Mesodermal cell (in vitro differentiated cells): Measurements from ENCODE around the gene TMTC4.
"Not testable (repeated sequence)": the region's sequence is repeated elsewhere in the genome, so short reads cannot be mapped to it uniquely, and the experiment has no call there.

Source experiments
- H3K27ac ChIP-seq: 2 replicates; pipeline ENCODE4 v1.7.0; 2013; ENCODE audit warnings: mild to moderate bottlenecking, low read depth, low read length, moderate library complexity; ENCODE audit not compliant: severe bottlenecking
- H3K36me3 ChIP-seq: 2 replicates; pipeline ENCODE4 v1.7.1; 2013; ENCODE audit warnings: mild to moderate bottlenecking, low read length, moderate library complexity; ENCODE audit not compliant: control insufficient read depth, insufficient read depth
- H3K4me1 ChIP-seq: one replicate; pipeline ENCODE4 v1.7.1; 2013; ENCODE audit warnings: mild to moderate bottlenecking, low read length; ENCODE audit not compliant: insufficient read depth, control insufficient read depth, poor library complexity, severe bottlenecking
- H3K4me3 ChIP-seq: 2 replicates; pipeline ENCODE4 v1.7.0; 2013; ENCODE audit warnings: low read length, control low read depth, mild to moderate bottlenecking; ENCODE audit not compliant: insufficient read depth, poor library complexity, severe bottlenecking; ENCODE audit errors: extremely low read depth
- H3K9me3 ChIP-seq: 2 replicates; pipeline ENCODE4 v1.7.1; 2013; ENCODE audit warnings: mild to moderate bottlenecking, low read length, moderate library complexity; ENCODE audit not compliant: control insufficient read depth
- WGBS, 2 experiments: methylation state at CpG; one replicate each; pipeline ENCODE4 v1.1.5; 2013; ENCODE audit warnings: missing lambda C conversion rate in 2 of 2; ENCODE audit not compliant: insufficient coverage in 2 of 2; 5-methylcytosine and 5-hydroxymethylcytosine counted together

TMTC4 gene

GRCh38 chr13:100689191-100689590 is 14.6 kb upstream of the TMTC4 start:
- WGBS, 2 experiments = 70 to 79% methylated on average over 1 of the region's 1 CpG
- Histone ChIP-seq H3K36me3 (no peaks in the 10 kb centered on the region), H3K4me3 (no peak overlapping the region), H3K4me1 (no peaks in the 10 kb centered on the region), H3K27ac (no peak overlapping the region), H3K9me3 (peaks cover 16% of the 10 kb centered on the region)

- WGBS, 2 experiments = 100% methylated on average over 1 of the region's 3 CpGs; no CpG with 5 or more reads in 1 of the 2 experiments
- H3K4me1 ChIP-seq = no peaks in the 10 kb centered on the region
- H3K4me3 ChIP-seq = no peak overlapping the region
- no peak overlapping the region for H3K27ac ChIP-seq
- H3K9me3 ChIP-seq = no peaks in the 10 kb centered on the region
- H3K36me3 ChIP-seq = no peaks in the 10 kb centered on the region
These were observed 5.5 kb upstream of the TMTC4 start for GRCh38 chr13:100680131-100680530.

- H3K27ac ChIP-seq, H3K4me1 ChIP-seq, H3K9me3 ChIP-seq, H3K4me3 ChIP-seq, H3K36me3 ChIP-seq: not testable (repeated sequence)
- 84 to 100% methylated on average over 2 of the region's 5 CpGs for WGBS, 2 experiments
These were observed 2.5 kb upstream of the TMTC4 start for GRCh38 chr13:100677128-100677527.

- peaks cover 4% of the 10 kb centered on the region for H3K4me1 ChIP-seq
- H3K4me3 ChIP-seq = peak overlapping the region; percentile 58
- H3K9me3 ChIP-seq = no peaks in the 10 kb centered on the region
- H3K36me3 ChIP-seq = peaks cover 3% of the 10 kb centered on the region
- WGBS, 2 experiments = 29 to 31% methylated on average over 11 to 13 of the region's 15 CpGs
- H3K27ac ChIP-seq = no peak overlapping the region
These were observed 1.1 kb upstream of the TMTC4 start for GRCh38 chr13:100675661-100676129.

- Histone ChIP-seq H3K4me3 (peak overlapping the region; percentile 58), H3K9me3 (no peaks in the 10 kb centered on the region), H3K27ac (peak overlapping the region; percentile 71), H3K36me3 (peaks cover 7% of the 10 kb centered on the region), H3K4me1 (peaks cover 4% of the 10 kb centered on the region)
- WGBS, 2 experiments = 0 to 1% methylated on average over 25 to 32 of the region's 67 CpGs
These were observed 471 bp upstream of the TMTC4 start for GRCh38 chr13:100674872-100675660.

- peaks cover 18% of the 10 kb centered on the region for H3K36me3 ChIP-seq
- peak overlapping the region; percentile 77 for H3K27ac ChIP-seq
- WGBS, 2 experiments = 0% methylated on average over 41 to 47 of the region's 86 CpGs
- peak overlapping the region; percentile 58 for H3K4me3 ChIP-seq
- H3K4me1 ChIP-seq = peaks cover 4% of the 10 kb centered on the region
- H3K9me3 ChIP-seq = no peaks in the 10 kb centered on the region
These were observed 653 bp downstream of the TMTC4 start for GRCh38 chr13:100673713-100674571.

- 13 to 17% methylated on average over 6 to 8 of the region's 11 CpGs for WGBS, 2 experiments
- no peaks in the 10 kb centered on the region for H3K9me3 ChIP-seq
- peak overlapping the region; percentile 77 for H3K27ac ChIP-seq
These were observed 1.3 kb downstream of the TMTC4 start for GRCh38 chr13:100673376-100673712.

GRCh38 chr13:100671389-100672182 is 3.0 kb downstream of the TMTC4 start:
- WGBS, 2 experiments = 84 to 97% methylated on average over 6 to 7 of the region's 11 CpGs
- Histone ChIP-seq H3K36me3 (peaks cover 39% of the 10 kb centered on the region), H3K27ac (no peak overlapping the region), H3K9me3 (no peaks in the 10 kb centered on the region), H3K4me1 (peaks cover 13% of the 10 kb centered on the region), H3K4me3 (no peak overlapping the region)

More at GRCh38 chr13:100673376-100673712, 1.3 kb downstream of the TMTC4 start:
- Histone ChIP-seq H3K4me3 (peak overlapping the region; percentile 50), H3K36me3 (peaks cover 24% of the 10 kb centered on the region), H3K4me1 (peaks cover 10% of the 10 kb centered on the region)

- WGBS, 2 experiments = 78 to 92% methylated on average over 2 to 3 of the region's 7 CpGs
- Histone ChIP-seq H3K27ac (peak overlapping the region; percentile 58), H3K9me3 (no peaks in the 10 kb centered on the region), H3K4me1 (peaks cover 13% of the 10 kb centered on the region), H3K36me3 (peaks cover 69% of the 10 kb centered on the region), H3K4me3 (no peak overlapping the region)
These were observed 6.2 kb downstream of the TMTC4 start for GRCh38 chr13:100668408-100668807.

- peaks cover 74% of the 10 kb centered on the region for H3K36me3 ChIP-seq
- WGBS, 2 experiments = 91 to 96% methylated on average over 8 of the region's 9 CpGs
These were observed 6.7 kb downstream of the TMTC4 start for GRCh38 chr13:100667894-100668293.

More at GRCh38 chr13:100667894-100668293, 6.7 kb downstream of the TMTC4 start:
- peaks cover 13% of the 10 kb centered on the region for H3K4me1 ChIP-seq
- no peak overlapping the region for H3K27ac ChIP-seq
- H3K4me3 ChIP-seq = no peak overlapping the region
- H3K9me3 ChIP-seq = no peaks in the 10 kb centered on the region
